Measurements from ENCODE around the gene SAPCD2. TPM values are rescaled to one million over a fixed set of nuclear protein-coding genes. Genes with fewer than 3 reads are reported as not detected.

The SAPCD2 gene
- total and polyA plus RNA-seq, 9 of the 15 experiments (the other 6 are each of a cell fraction or from before 2014, with no cell fraction given): 3.4 to 91.8 (median 18.8) TPM

- Histone ChIP-seq H3K9ac (ENCODE audit: insufficient read depth in 1 of 2, low read depth in 2 of 2, low read length in 2 of 2) (peak overlapping the region in 1 of 2 experiments; percentile 58; a peak in 1 of 4 replicates), H3K27ac (ENCODE audit: extremely low read depth, low read depth, low read length) (no peak overlapping the region), H3K4me3 (no peak overlapping the region), H3K4me2 (ENCODE audit: insufficient read depth, low read length) (no peak overlapping the region), H3K36me3 (ENCODE audit: control insufficient read depth, insufficient read depth, low read length) (no peaks in the 10 kb centered on the region), H3K4me1 (replicated peaks in 1 of 2; ENCODE audit: control insufficient read depth in 2 of 2, insufficient read depth in 2 of 2, low read length in 2 of 2) (peaks cover 8 to 93% of the 10 kb centered on the region in 2 experiments), H3K27me3 (ENCODE audit: control insufficient read depth in 2 of 2, insufficient read depth in 2 of 2, low read length in 2 of 2) (no peaks in the 10 kb centered on the region), H2AFZ (ENCODE audit: low read depth, low read length) (no peak overlapping the region), H3K79me2 (ENCODE audit: control insufficient read depth, insufficient read depth, low read length) (peaks cover 3% of the 10 kb centered on the region; the same call in 1 of the 3 replicates), H3K9me1 (ENCODE audit: control insufficient read depth, insufficient read depth, low read length) (no peaks in the 10 kb centered on the region), H4K20me1 (replicated peaks; ENCODE audit: control insufficient read depth, insufficient read depth, low read length) (0 out of 2 replicates have a peak, but pooled peaks cover 5% of the 10 kb centered on the region), H3K9me3 (replicated peaks; ENCODE audit: control insufficient read depth, insufficient read depth, low read depth, low read length) (no peaks in the 10 kb centered on the region)
- 88% methylated on average over 10 of the region's 15 CpGs for WGBS (ENCODE audit: insufficient coverage, low coverage, missing lambda C conversion rate)
- ChIA-PET CTCF (ENCODE audit: low intra/inter-chr PET ratio) (no interaction called here), POLR2A (no interaction called here)
- DNase-seq (ENCODE audit: extremely low read depth in 1 of 4, low spot score in 3 of 4): no peak
- in situ Hi-C loops (cut with MboI): no loop called here
- intact Hi-C loops (cut with micrococcal nuclease): no loop called here
- BruUV-seq (replicated peaks): no TSS peak
- FAIRE-seq: no peak
- no peak for ATAC-seq
- TF ChIP-seq ZBTB40 (IDR thresholded peaks at IDR 0.05): no peak
- no peak for TF ChIP-seq ZBTB40 (CRISPR knock-in tag; IDR thresholded peaks at IDR 0.05)
- TF ChIP-seq USF1 (CRISPR knock-in tag; IDR thresholded peaks at IDR 0.05): no peak
- TF ChIP-seq TAL1 (IDR thresholded peaks at IDR 0.05): no peak
- no peak for TF ChIP-seq MTF1 (CRISPR knock-in tag; IDR thresholded peaks at IDR 0.05; ENCODE audit: borderline replicate concordance)
- no peak for TF ChIP-seq ZNF408 (CRISPR knock-in tag; IDR thresholded peaks at IDR 0.05; ENCODE audit: low read depth)
- TF ChIP-seq SMAD1 (IDR thresholded peaks at IDR 0.05; ENCODE audit: low read depth, low read length, partially characterized antibody): no peak
- no peak for TF ChIP-seq SREBF1 (IDR thresholded peaks at IDR 0.05; ENCODE audit: borderline replicate concordance, low read depth, low read length)
- TF ChIP-seq MCM5 (IDR thresholded peaks at IDR 0.05; ENCODE audit: low read depth): no peak
- no peak for TF ChIP-seq ZNF217 (CRISPR knock-in tag; IDR thresholded peaks at IDR 0.05)
- TF ChIP-seq MAZ (CRISPR knock-in tag; conservative IDR thresholded peaks at IDR 0.05 in 1 of 2, IDR thresholded peaks at IDR 0.05 in 1 of 2): no peak
These were observed 46.8 kb downstream of the SAPCD2 start for GRCh38 chr9:137023583-137023991.

Measured in K562 (cell line).